HepG2 (cell line): ENCODE data around the gene SMPD3. TPM values are rescaled to one million over a fixed set of nuclear protein-coding genes. Genes with fewer than 3 reads are reported as not detected.

Experiments used
- FOSL1 ChIP-seq: sonication (generic); formaldehyde crosslinking; IDR thresholded peaks from 2 replicates; pipeline ENCODE4 v1.9.0; 2021; ENCODE audit warnings: missing genetic modification reagents, borderline replicate concordance
- FOXO1 ChIP-seq: sonication (generic); formaldehyde crosslinking; IDR thresholded peaks from 2 replicates; pipeline ENCODE4 v1.4.0; 2020; ENCODE audit warnings: missing genetic modification reagents
- GABPA ChIP-seq, 2 experiments: IDR thresholded peaks; 2 replicates each; pipeline ENCODE4 v1.6.1; 2011 to 2016; ENCODE audit warnings: low read depth in 2 of 2, low read length in 1 of 2, missing biosample characterization in 1 of 2, missing genetic modification characterization in 1 of 2
- KLF6 ChIP-seq: IDR thresholded peaks from 2 replicates; pipeline ENCODE4 v1.8.0; 2016; ENCODE audit warnings: missing biosample characterization, missing genetic modification reagents
- MTA1 ChIP-seq: sonication (generic); formaldehyde crosslinking; IDR thresholded peaks from 2 replicates; pipeline ENCODE4 v1.4.0; 2020; ENCODE audit warnings: missing genetic modification reagents, mild to moderate bottlenecking, borderline replicate concordance
- MYC ChIP-seq: sonication (generic); formaldehyde crosslinking; IDR thresholded peaks from 2 replicates; pipeline ENCODE4 v1.9.0; 2021; ENCODE audit warnings: missing genetic modification reagents, borderline replicate concordance
- NFYC ChIP-seq: IDR thresholded peaks from 2 replicates; pipeline ENCODE4 v1.6.1; 2016; ENCODE audit warnings: missing genetic modification reagents, missing compliant biosample characterization
- PHB2 ChIP-seq: fragments of 450-650 bp; IDR thresholded peaks from 2 replicates; pipeline ENCODE4 v1.6.1; 2018; ENCODE audit not compliant: partially characterized antibody
- RELA ChIP-seq: sonication (generic); formaldehyde crosslinking; IDR thresholded peaks from 2 replicates; pipeline ENCODE4 v1.4.0; 2020; ENCODE audit warnings: missing genetic modification reagents
- SIN3A ChIP-seq: IDR thresholded peaks from 2 replicates; pipeline ENCODE4 v1.6.1; 2011; ENCODE audit warnings: low read depth, mild to moderate bottlenecking, control low read depth, low read length, borderline replicate concordance
- TFAP4 ChIP-seq: sonication (generic); IDR thresholded peaks from 2 replicates; pipeline ENCODE4 v1.6.1; 2016; ENCODE audit warnings: low read depth, borderline replicate concordance
- ZMYM3 ChIP-seq: sonication (generic); formaldehyde crosslinking; IDR thresholded peaks from 2 replicates; pipeline ENCODE4 v1.5.1; 2020; ENCODE audit warnings: mild to moderate bottlenecking, missing genetic modification reagents
- ZNF329 ChIP-seq: sonication (generic); formaldehyde crosslinking; IDR thresholded peaks from 2 replicates; pipeline ENCODE4 v1.9.0; 2021; ENCODE audit warnings: low read depth, mild to moderate bottlenecking, missing genetic modification reagents
- ZNF512B ChIP-seq: sonication (generic); formaldehyde crosslinking; IDR thresholded peaks from 2 replicates; pipeline ENCODE4 v1.5.1; 2020; ENCODE audit warnings: missing genetic modification reagents, mild to moderate bottlenecking, borderline replicate concordance
- ZNF609 ChIP-seq: sonication (generic); formaldehyde crosslinking; IDR thresholded peaks from 2 replicates; pipeline ENCODE4 v1.4.0; 2020; ENCODE audit warnings: mild to moderate bottlenecking, missing genetic modification reagents, borderline replicate concordance
- ZNF652 ChIP-seq: IDR thresholded peaks from 2 replicates; pipeline ENCODE4 v1.6.1; 2016; ENCODE audit warnings: low read depth, borderline replicate concordance
- ZSCAN20 ChIP-seq: sonication (generic); formaldehyde crosslinking; IDR thresholded peaks from 2 replicates; pipeline ENCODE4 v1.4.0; 2020; ENCODE audit warnings: missing genetic modification reagents, mild to moderate bottlenecking, borderline replicate concordance
- polyA plus RNA-seq, 8 experiments: library from polyadenylated mRNA; depleted of rRNA in 3 of 8; stranded (reverse) in 7 of 8; unstranded in 1 of 8; fragments of >200 nt; fragmentation: Illumina TruSeq in 4 of 8; extraction: Trizol in 4 of 8; gene quantifications; 2 replicates each; pipeline versions ENCODE4 v1.2.1 to v1.2.3, GENCODE V29; 2011 to 2016; ENCODE audit warnings: low read depth in 4 of 8, missing spikeins in 1 of 8, mixed read lengths in 1 of 8; ENCODE audit not compliant: insufficient read depth in 1 of 8
- total RNA-seq, 5 experiments: library from RNA; depleted of rRNA; stranded (reverse); fragments of >200 nt; fragmentation: Illumina TruSeq; extraction: Trizol; gene quantifications; 2 replicates each; pipeline ENCODE4 v1.2.3, GENCODE V29; 2016; ENCODE audit warnings: low read depth in 1 of 5

SMPD3 gene
- total and polyA plus RNA-seq, 2 of the 13 experiments (the other 11 are each of a cell fraction or from before 2014, with no cell fraction given), result 0.07 to 0.32 TPM

- TF ChIP-seq ZNF609, result no peak
- no peak for TF ChIP-seq TFAP4
- no peak for TF ChIP-seq RELA
- no peak for TF ChIP-seq MTA1 (CRISPR knock-in tag)
- no peak for TF ChIP-seq GABPA (IDR thresholded peaks at IDR 0.05; ENCODE audit: low read depth, low read length)
- no peak for TF ChIP-seq GABPA (CRISPR knock-in tag; IDR thresholded peaks at IDR 0.05; ENCODE audit: low read depth)
- no peak for TF ChIP-seq KLF6 (CRISPR knock-in tag)
- no peak for TF ChIP-seq SIN3A
- TF ChIP-seq NFYC (CRISPR knock-in tag), result peak; percentile 79
- no peak for TF ChIP-seq FOXO1 (CRISPR knock-in tag)
- no peak for TF ChIP-seq ZNF512B (CRISPR knock-in tag)
- TF ChIP-seq ZNF652, result no peak
- no peak for TF ChIP-seq ZMYM3 (CRISPR knock-in tag)
- peak; percentile 99 for TF ChIP-seq ZNF329 (CRISPR knock-in tag)
- TF ChIP-seq PHB2, result no peak
- TF ChIP-seq ZSCAN20 (CRISPR knock-in tag), result no peak
- TF ChIP-seq FOSL1 (CRISPR knock-in tag), result no peak
- no peak for TF ChIP-seq MYC (CRISPR knock-in tag)
These were observed 67.0 kb downstream of the SMPD3 start (continued) for GRCh38 chr16:68381363-68381724.
